PC-9 (cell line): ENCODE measurements around the gene CD274. TPM values are rescaled to one million over a fixed set of nuclear protein-coding genes. Genes with fewer than 3 reads are reported as not detected.

Experiments used
- BruUV-seq: library from RNA; stranded (reverse); fragments of 400-500 nt; replicated peaks from 2 replicates; lab custom pipeline; 2021; lab: Mats Ljungman, UMichigan
- CTCF ChIA-PET: fragments of 300-600 bp; sonication (Branson Sonifier 250); formaldehyde crosslinking; loops from one replicate; lab custom pipeline; 2022; ENCODE audit warnings: antibody characterized with exemption; lab: Charles Lee
- POLR2A ChIA-PET: fragments of 300-600 bp; sonication (Branson Sonifier 250); formaldehyde crosslinking; loops from one replicate; lab custom pipeline; 2022; ENCODE audit warnings: antibody characterized with exemption; ENCODE audit not compliant: unreplicated experiment; lab: Charles Lee
- DNase-seq, 2 experiments: peaks; one replicate each; pipeline versions ENCODE4 v3.0.0 to v3.0.0-alpha.2; 2015 to 2022; ENCODE audit warnings: mixed read lengths in 1 of 2
- H2AFZ ChIP-seq: fragments of 200-600 bp; sonication (generic); 2 replicates; pipeline ENCODE4 v1.8.1; 2017; ENCODE audit warnings: antibody characterized with exemption
- H3F3A ChIP-seq: fragments of 200-600 bp; sonication (generic); 2 replicates; pipeline ENCODE4 v1.8.1; 2017; ENCODE audit warnings: antibody characterized with exemption, mild to moderate bottlenecking, low read depth; ENCODE audit not compliant: insufficient read depth
- H3K27ac ChIP-seq: fragments of 200-600 bp; sonication (generic); 2 replicates; pipeline ENCODE4 v1.6.1; 2016; ENCODE audit warnings: mixed run types
- H3K27me3 ChIP-seq: fragments of 200-600 bp; sonication (generic); 2 replicates; pipeline ENCODE4 v1.6.1; 2016; ENCODE audit warnings: low read depth, mixed run types; ENCODE audit not compliant: insufficient read depth
- H3K36me3 ChIP-seq: fragments of 200-600 bp; sonication (generic); 2 replicates; pipeline ENCODE4 v1.6.1; 2016; ENCODE audit warnings: low read depth, mixed run types
- H3K4me1 ChIP-seq: fragments of 200-600 bp; sonication (generic); replicated peaks from 2 replicates; pipeline ENCODE4 v1.6.1; 2016; ENCODE audit warnings: mixed run types; ENCODE audit not compliant: insufficient read depth
- H3K4me2 ChIP-seq: fragments of 200-600 bp; sonication (generic); 2 replicates; pipeline ENCODE4 v1.6.1; 2017; ENCODE audit warnings: mixed run types
- H3K4me3 ChIP-seq: fragments of 200-600 bp; sonication (generic); 2 replicates; pipeline ENCODE4 v1.6.1; 2016; ENCODE audit warnings: mixed run types
- H3K79me2 ChIP-seq: fragments of 200-600 bp; sonication (generic); 2 replicates; pipeline ENCODE4 v1.6.1; 2017; ENCODE audit warnings: low read depth, mixed run types
- H3K9me2 ChIP-seq: fragments of 200-600 bp; sonication (generic); 2 replicates; pipeline ENCODE4 v1.8.1; 2017; ENCODE audit warnings: mild to moderate bottlenecking; ENCODE audit not compliant: insufficient read depth
- H3K9me3 ChIP-seq: fragments of 200-600 bp; sonication (generic); 2 replicates; pipeline ENCODE4 v1.8.1; 2016; ENCODE audit warnings: low read depth; ENCODE audit not compliant: insufficient read depth
- H4K20me1 ChIP-seq: fragments of 200-600 bp; sonication (generic); 2 replicates; pipeline ENCODE4 v1.8.1; 2017; ENCODE audit not compliant: insufficient read depth
- EZH2 ChIP-seq: fragments of 200-600 bp; sonication (generic); IDR thresholded peaks from 2 replicates; pipeline ENCODE4 v1.8.0; 2017; ENCODE audit warnings: antibody characterized with exemption, low read depth
- intact Hi-C: fragments of 100-400 bp; cut with micrococcal nuclease; formaldehyde crosslinking; loops from one replicate; pipeline ENCODE4 v1.10.0; 2022; ENCODE audit not compliant: unreplicated experiment
- total RNA-seq: library from RNA; stranded (reverse); gene quantifications from 2 replicates; pipeline ENCODE4 v1.2.3, GENCODE V29; 2021
- TF ChIP-seq, protein P1 (sequence below): fragments of 200-600 bp; sonication (generic); conservative IDR thresholded peaks from 2 replicates; pipeline ENCODE4 v1.6.1; 2017; ENCODE audit warnings: mixed run types, antibody characterized with exemption, mild to moderate bottlenecking, moderate library complexity

Gene CD274
- total RNA-seq, 1 experiment from 2014 or later: 4.4 TPM

DNA sequence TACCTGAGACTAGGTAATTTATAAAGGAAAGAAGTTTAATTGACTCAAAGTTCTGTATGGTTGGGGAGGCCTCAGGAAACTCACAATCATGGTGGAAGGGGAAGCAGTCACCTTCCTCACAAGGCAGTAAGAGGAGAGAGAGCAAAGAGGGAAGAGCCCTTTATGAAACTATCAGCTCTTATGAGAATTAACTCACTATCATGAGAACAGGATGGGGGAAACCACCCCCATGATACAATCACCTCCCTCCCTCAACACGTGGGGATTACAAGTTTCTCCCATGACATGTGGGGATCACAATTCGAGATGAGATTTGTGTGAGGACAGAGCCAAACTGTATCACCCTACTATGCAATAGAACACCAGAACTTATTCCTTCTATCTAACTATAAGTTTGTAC is 27.9 kb downstream of the CD274 start:
- H3K4me3 ChIP-seq: no peak overlapping the region
- no peaks in the 10 kb centered on the region for H3K9me2 ChIP-seq
- BruUV-seq: no TSS peak
- no peaks in the 10 kb centered on the region for H3K27me3 ChIP-seq
- TF ChIP-seq, protein P1, sequence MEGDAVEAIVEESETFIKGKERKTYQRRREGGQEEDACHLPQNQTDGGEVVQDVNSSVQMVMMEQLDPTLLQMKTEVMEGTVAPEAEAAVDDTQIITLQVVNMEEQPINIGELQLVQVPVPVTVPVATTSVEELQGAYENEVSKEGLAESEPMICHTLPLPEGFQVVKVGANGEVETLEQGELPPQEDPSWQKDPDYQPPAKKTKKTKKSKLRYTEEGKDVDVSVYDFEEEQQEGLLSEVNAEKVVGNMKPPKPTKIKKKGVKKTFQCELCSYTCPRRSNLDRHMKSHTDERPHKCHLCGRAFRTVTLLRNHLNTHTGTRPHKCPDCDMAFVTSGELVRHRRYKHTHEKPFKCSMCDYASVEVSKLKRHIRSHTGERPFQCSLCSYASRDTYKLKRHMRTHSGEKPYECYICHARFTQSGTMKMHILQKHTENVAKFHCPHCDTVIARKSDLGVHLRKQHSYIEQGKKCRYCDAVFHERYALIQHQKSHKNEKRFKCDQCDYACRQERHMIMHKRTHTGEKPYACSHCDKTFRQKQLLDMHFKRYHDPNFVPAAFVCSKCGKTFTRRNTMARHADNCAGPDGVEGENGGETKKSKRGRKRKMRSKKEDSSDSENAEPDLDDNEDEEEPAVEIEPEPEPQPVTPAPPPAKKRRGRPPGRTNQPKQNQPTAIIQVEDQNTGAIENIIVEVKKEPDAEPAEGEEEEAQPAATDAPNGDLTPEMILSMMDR: no peak
- no peak for TF ChIP-seq EZH2
- intact Hi-C loops: no loop called here
- H3K9me3 ChIP-seq: no peaks in the 10 kb centered on the region
- DNase-seq: no peak
- H3K4me2 ChIP-seq: no peak overlapping the region
- no peaks in the 10 kb centered on the region for H3K36me3 ChIP-seq
- ChIA-PET POLR2A (no interaction called here), CTCF (no interaction called here)
- H2AFZ ChIP-seq: no peak overlapping the region
- H3K79me2 ChIP-seq: no peaks in the 10 kb centered on the region
- H3F3A ChIP-seq: no peaks in the 10 kb centered on the region
- no peak overlapping the region for H3K27ac ChIP-seq
- no peaks in the 10 kb centered on the region for H3K4me1 ChIP-seq
- no peaks in the 10 kb centered on the region for H4K20me1 ChIP-seq

DNA sequence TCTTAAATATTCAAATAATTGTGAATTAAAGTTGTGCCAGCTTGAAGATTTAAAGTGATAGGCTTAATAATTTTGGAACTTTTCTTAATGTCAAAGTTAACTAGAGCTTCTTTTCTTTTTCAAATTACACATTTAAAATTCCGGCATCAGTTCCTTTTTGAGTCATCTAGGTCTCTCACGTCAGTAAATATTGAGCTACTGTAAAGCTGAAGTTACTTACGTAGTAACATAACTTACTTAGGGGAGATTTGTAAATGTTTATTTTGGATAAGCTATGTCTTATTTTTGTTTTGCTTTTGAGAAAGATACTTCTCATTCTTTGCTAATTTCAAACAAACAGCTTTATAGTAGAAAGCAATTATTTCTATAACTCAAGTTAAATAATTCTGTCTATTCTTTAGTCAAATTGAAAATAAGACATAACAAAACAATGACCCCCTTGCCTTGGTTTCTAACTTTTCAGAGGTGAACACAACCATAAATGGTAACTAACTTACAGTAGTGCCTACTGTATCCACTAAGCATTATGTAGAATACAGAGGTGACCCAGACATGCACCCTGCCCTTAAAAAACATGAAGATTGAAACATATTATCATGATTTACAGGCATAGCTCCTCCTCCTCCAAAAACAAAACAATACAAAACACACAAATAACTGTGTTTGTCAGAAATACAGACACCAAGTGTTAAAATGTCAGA is 29.8 kb downstream of the CD274 start:
- no peaks in the 10 kb centered on the region for H3K9me3 ChIP-seq
- H2AFZ ChIP-seq: no peak overlapping the region
- CTCF ChIA-PET: no interaction called here
- H3K4me2 ChIP-seq: no peak overlapping the region
- no peaks in the 10 kb centered on the region for H3K9me2 ChIP-seq
- BruUV-seq: no TSS peak
- no peaks in the 10 kb centered on the region for H3K79me2 ChIP-seq
- H3K27me3 ChIP-seq: no peaks in the 10 kb centered on the region
- H3K4me1 ChIP-seq: no peaks in the 10 kb centered on the region
- DNase-seq: no peak
- no peaks in the 10 kb centered on the region for H4K20me1 ChIP-seq
- no peaks in the 10 kb centered on the region for H3K36me3 ChIP-seq
- no peak overlapping the region for H3K27ac ChIP-seq
- no peaks in the 10 kb centered on the region for H3F3A ChIP-seq
- intact Hi-C loops: no loop called here
- TF ChIP-seq, protein P1: no peak
- TF ChIP-seq EZH2: no peak
- POLR2A ChIA-PET: no interaction called here
- no peak overlapping the region for H3K4me3 ChIP-seq

DNA sequence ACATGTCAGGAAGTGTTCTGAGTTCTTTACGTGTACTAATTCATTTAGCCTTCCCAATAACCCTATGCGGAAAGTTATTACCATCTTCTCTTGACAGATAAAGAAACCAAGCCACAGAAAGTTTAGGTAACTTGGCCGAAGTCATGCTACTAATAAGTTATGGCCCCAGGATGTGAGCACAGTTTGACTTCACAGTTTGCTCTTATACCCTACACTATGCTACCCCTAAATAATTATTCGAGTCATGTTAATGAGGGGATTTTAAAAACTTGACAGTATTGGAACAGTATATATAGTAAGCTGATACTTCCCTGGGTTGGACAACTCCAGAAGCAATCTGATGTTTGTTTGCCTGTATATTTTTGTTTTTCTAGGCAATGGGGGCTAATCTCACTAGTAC is 30.6 kb downstream of the CD274 start:
- Histone ChIP-seq H2AFZ (no peak overlapping the region), H3K27me3 (no peaks in the 10 kb centered on the region), H3K79me2 (no peaks in the 10 kb centered on the region), H3K9me3 (no peaks in the 10 kb centered on the region), H3K27ac (no peak overlapping the region), H3K36me3 (no peaks in the 10 kb centered on the region), H3K4me3 (no peak overlapping the region), H4K20me1 (no peaks in the 10 kb centered on the region), H3K4me2 (no peak overlapping the region), H3K9me2 (no peaks in the 10 kb centered on the region), H3K4me1 (no peaks in the 10 kb centered on the region), H3F3A (no peaks in the 10 kb centered on the region)
- ChIA-PET POLR2A (no interaction called here), CTCF (no interaction called here)
- intact Hi-C loops: no loop called here
- no peak for DNase-seq
- BruUV-seq: no TSS peak
- no peak for TF ChIP-seq EZH2
- TF ChIP-seq, protein P1: no peak
